B cell (primary cell): ENCODE results near the gene GRID1. TPM values are rescaled to one million over a fixed set of nuclear protein-coding genes. Genes with fewer than 3 reads are reported as not detected.

Experiments used
- ATAC-seq: fragments of 200-7000 bp; cut with Tn5 transposase; one replicate; pipeline ENCODE4 v1.10.0; 2021; ENCODE audit warnings: low read depth, mild to moderate bottlenecking, moderate number of reproducible peaks, moderate library complexity
- CTCF ChIA-PET: fragments of 350-600 bp; sonication (Branson Sonifier 250); formaldehyde crosslinking; loops from one replicate; lab custom pipeline; 2021; ENCODE audit warnings: antibody characterized with exemption, inconsistent platforms; lab: Charles Lee
- POLR2A ChIA-PET: fragments of 350-600 bp; sonication (Branson Sonifier 250); formaldehyde crosslinking; loops from one replicate; lab custom pipeline; 2021; ENCODE audit warnings: antibody characterized with exemption; lab: Charles Lee
- DNase-seq: peaks from one replicate; pipeline ENCODE4 v3.0.0; 2013
- H2AFZ ChIP-seq: 2 replicates; pipeline ENCODE4 v1.6.1; 2012; ENCODE audit warnings: mild to moderate bottlenecking, low read depth, low read length; ENCODE audit not compliant: insufficient read depth, poor library complexity, severe bottlenecking
- H3K27ac ChIP-seq, 2 donors: 1 replicate in 1 of 2; 2 replicates in 1 of 2; pipeline ENCODE4 v1.5.1; 2012 to 2013; ENCODE audit warnings: low read length in 2 of 2, mild to moderate bottlenecking in 2 of 2, moderate library complexity in 1 of 2
- H3K27me3 ChIP-seq, 4 experiments: fragments of 200-600 bp in 1 of 4; sonication (generic) in 1 of 4; replicated peaks in 1 of 4; 1 replicate in 2 of 4; 2 replicates in 2 of 4; pipeline versions ENCODE4 v1.6.1 to v1.7.0; 2013 to 2016; ENCODE audit warnings: low read length in 3 of 4, mild to moderate bottlenecking in 2 of 4, mixed read lengths in 1 of 4, moderate library complexity in 1 of 4; ENCODE audit not compliant: insufficient read depth in 4 of 4, control insufficient read depth in 3 of 4; ENCODE audit errors: control extremely low read depth in 1 of 4
- H3K36me3 ChIP-seq, 2 experiments: replicated peaks in 1 of 2; 1 replicate in 1 of 2; 2 replicates in 1 of 2; pipeline versions ENCODE4 v1.6.1 to v1.7.1; 2013; ENCODE audit warnings: low read length in 1 of 2; ENCODE audit not compliant: insufficient read depth in 2 of 2, control insufficient read depth in 1 of 2; ENCODE audit errors: control extremely low read depth in 1 of 2, extremely low read depth in 1 of 2
- H3K4me1 ChIP-seq, 2 donors: fragments of 200-600 bp in 1 of 2; sonication (generic) in 1 of 2; 1 replicate in 1 of 2; 2 replicates in 1 of 2; pipeline versions ENCODE4 v1.5.1 to v1.6.1; 2013 to 2017; ENCODE audit warnings: low read length in 2 of 2; ENCODE audit not compliant: control insufficient read depth in 2 of 2, insufficient read depth in 2 of 2
- H3K4me2 ChIP-seq: replicated peaks from 2 replicates; pipeline ENCODE3; 2012; ENCODE audit warnings: mild to moderate bottlenecking, low read depth, low read length; ENCODE audit not compliant: poor library complexity, severe bottlenecking
- H3K4me3 ChIP-seq, 5 experiments: fragments of 200-600 bp in 1 of 5; sonication (generic) in 1 of 5; 1 replicate in 3 of 5; 2 replicates in 2 of 5; pipeline versions ENCODE4 v1.5.1 to v1.7.0; 2011 to 2016; ENCODE audit warnings: low read length in 4 of 5, mild to moderate bottlenecking in 4 of 5, low read depth in 2 of 5, control low read depth in 1 of 5, moderate library complexity in 1 of 5; ENCODE audit not compliant: insufficient read depth in 1 of 5; ENCODE audit errors: control extremely low read depth in 1 of 5, extremely low read depth in 1 of 5
- H3K79me2 ChIP-seq: fragments of 200-600 bp; sonication (generic); one replicate; pipeline ENCODE4 v1.6.0; 2016; ENCODE audit warnings: low read length; ENCODE audit not compliant: control insufficient read depth, insufficient read depth
- H3K9ac ChIP-seq: fragments of 200-600 bp; sonication (generic); 2 replicates; pipeline ENCODE4 v1.6.1; 2017; ENCODE audit warnings: mild to moderate bottlenecking, low read length, moderate library complexity
- H3K9me3 ChIP-seq, 3 donors: one replicate each; pipeline versions ENCODE4 v1.6.1 to v1.7.1; 2013; ENCODE audit warnings: low read length in 2 of 3; ENCODE audit not compliant: control insufficient read depth in 2 of 3, insufficient read depth in 1 of 3; ENCODE audit errors: control extremely low read depth in 1 of 3
- H4K20me1 ChIP-seq: 2 replicates; pipeline ENCODE4 v1.6.0; 2012; ENCODE audit warnings: mild to moderate bottlenecking, low read length; ENCODE audit not compliant: insufficient read depth, control insufficient read depth, poor library complexity, severe bottlenecking
- H3K27ac Mint-ChIP-seq: one replicate; pipeline ENCODE4 v1.8.0; 2021; ENCODE audit warnings: mixed read lengths
- H3K27me3 Mint-ChIP-seq: one replicate; pipeline ENCODE4 v1.8.0; 2021; ENCODE audit warnings: mixed read lengths
- H3K4me1 Mint-ChIP-seq: one replicate; pipeline ENCODE4 v1.8.0; 2021; ENCODE audit warnings: mixed read lengths
- H3K4me3 Mint-ChIP-seq: one replicate; pipeline ENCODE4 v1.8.0; 2021; ENCODE audit warnings: mixed read lengths
- H3K9me3 Mint-ChIP-seq: one replicate; pipeline ENCODE4 v1.8.0; 2022; ENCODE audit warnings: mixed read lengths; ENCODE audit not compliant: insufficient read depth
- EZH2 ChIP-seq: IDR thresholded peaks from 2 replicates; pipeline ENCODE4 v1.6.1; 2012; ENCODE audit warnings: borderline replicate concordance, low read depth, mild to moderate bottlenecking, moderate library complexity, low read length; ENCODE audit not compliant: insufficient read depth, poor library complexity, severe bottlenecking
- WGBS: methylation state at CpG from one replicate; pipeline ENCODE4 v1.1.5; 2013; ENCODE audit warnings: missing lambda C conversion rate; ENCODE audit not compliant: insufficient coverage; 5-methylcytosine and 5-hydroxymethylcytosine counted together
- intact Hi-C: fragments of 100-400 bp; cut with micrococcal nuclease; formaldehyde crosslinking; loops from one replicate; pipeline ENCODE4 v1.10.0; 2022
- polyA plus RNA-seq: library from polyadenylated mRNA; depleted of rRNA; stranded (reverse); fragments of >200 nt; gene quantifications from 2 replicates; pipeline ENCODE4 v1.2.3, GENCODE V29; 2012
- total RNA-seq, 2 donors: library from RNA; stranded (reverse); fragments of 120-200 nt in 1 of 2; gene quantifications; 1 replicate in 1 of 2; 2 replicates in 1 of 2; pipeline versions ENCODE4 v1.2.3 to v1.2.4, GENCODE V29; 2013 to 2022
- TF ChIP-seq, protein P1 (sequence below): fragments of 200-600 bp; IDR thresholded peaks from one replicate; pipeline ENCODE4 v1.8.0; 2022; ENCODE audit warnings: antibody characterized with exemption, mild to moderate bottlenecking

Gene GRID1
- total and polyA plus RNA-seq, 2 donors (not counting 1 experiment from before 2014, with no cell fraction given): not detected

DNA sequence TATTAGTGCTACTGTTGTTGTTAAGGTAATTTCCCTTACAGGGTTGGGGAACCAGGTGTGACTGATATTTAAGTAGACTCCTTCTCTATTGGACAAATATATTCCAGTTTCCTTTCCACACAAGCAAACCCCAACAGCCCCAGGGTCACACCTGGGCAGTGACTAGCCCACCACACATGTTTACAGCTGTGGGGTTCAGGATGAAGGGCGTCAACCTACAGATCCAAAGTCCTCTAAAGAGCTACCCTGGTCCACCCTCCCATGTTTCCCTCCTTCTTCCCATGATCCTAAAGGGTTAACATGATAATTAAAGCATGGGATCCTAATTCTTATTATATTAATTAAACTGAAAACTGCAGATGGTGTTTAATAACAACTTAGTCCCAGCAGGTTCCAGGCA, 701.5 kb downstream of the GRID1 start:
- Histone ChIP-seq H3K4me2 (no peak overlapping the region), H3K79me2 (no peaks in the 10 kb centered on the region), H3K4me1 (no peaks in the 10 kb centered on the region), H3K9me3 (peaks cover 0 to 11% (median 0%) of the 10 kb centered on the region in 3 donors), H3K9ac (no peak overlapping the region), H4K20me1 (no peaks in the 10 kb centered on the region), H3K27me3 (peaks cover 0 to 4% (median 0%) of the 10 kb centered on the region in 4 experiments), H3K4me3 (no peak overlapping the region), H3K36me3 (no peaks in the 10 kb centered on the region), H3K27ac (no peak overlapping the region), H2AFZ (no peak overlapping the region)
- Mint-ChIP-seq H3K9me3 (no peaks in the 10 kb centered on the region), H3K27me3 (no peaks in the 10 kb centered on the region), H3K4me3 (no peak overlapping the region), H3K4me1 (no peaks in the 10 kb centered on the region), H3K27ac (no peak overlapping the region)
- intact Hi-C loops: no loop called here
- CTCF ChIA-PET: no interaction called here
- DNase-seq: no peak
- no CpG with 5 or more reads among the region's 1 CpG for WGBS
- TF ChIP-seq, protein P1, sequence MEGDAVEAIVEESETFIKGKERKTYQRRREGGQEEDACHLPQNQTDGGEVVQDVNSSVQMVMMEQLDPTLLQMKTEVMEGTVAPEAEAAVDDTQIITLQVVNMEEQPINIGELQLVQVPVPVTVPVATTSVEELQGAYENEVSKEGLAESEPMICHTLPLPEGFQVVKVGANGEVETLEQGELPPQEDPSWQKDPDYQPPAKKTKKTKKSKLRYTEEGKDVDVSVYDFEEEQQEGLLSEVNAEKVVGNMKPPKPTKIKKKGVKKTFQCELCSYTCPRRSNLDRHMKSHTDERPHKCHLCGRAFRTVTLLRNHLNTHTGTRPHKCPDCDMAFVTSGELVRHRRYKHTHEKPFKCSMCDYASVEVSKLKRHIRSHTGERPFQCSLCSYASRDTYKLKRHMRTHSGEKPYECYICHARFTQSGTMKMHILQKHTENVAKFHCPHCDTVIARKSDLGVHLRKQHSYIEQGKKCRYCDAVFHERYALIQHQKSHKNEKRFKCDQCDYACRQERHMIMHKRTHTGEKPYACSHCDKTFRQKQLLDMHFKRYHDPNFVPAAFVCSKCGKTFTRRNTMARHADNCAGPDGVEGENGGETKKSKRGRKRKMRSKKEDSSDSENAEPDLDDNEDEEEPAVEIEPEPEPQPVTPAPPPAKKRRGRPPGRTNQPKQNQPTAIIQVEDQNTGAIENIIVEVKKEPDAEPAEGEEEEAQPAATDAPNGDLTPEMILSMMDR: no peak
- POLR2A ChIA-PET: no interaction called here
- ATAC-seq: no peak

DNA sequence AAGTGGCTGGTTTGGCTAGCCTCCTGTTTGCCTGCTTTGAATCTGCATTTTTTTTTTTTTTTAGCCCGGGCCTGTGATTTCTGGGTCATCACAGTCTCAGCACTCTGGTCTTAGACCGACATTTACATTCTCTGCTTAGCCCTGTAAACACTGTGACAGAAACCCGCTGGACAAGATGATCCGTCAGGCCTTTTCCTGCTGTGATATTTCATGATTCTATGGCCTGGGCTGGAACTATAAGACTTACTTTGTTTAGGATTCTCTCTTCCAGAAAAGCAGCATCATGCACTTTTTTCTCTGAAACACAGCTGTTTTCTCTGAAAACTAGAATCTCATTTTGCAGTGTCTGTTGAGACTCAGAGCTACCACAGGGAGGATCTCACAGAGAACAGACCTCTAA, 705.5 kb downstream of the GRID1 start:
- Histone ChIP-seq H3K79me2 (no peaks in the 10 kb centered on the region), H3K9me3 (peaks cover 0 to 10% (median 0%) of the 10 kb centered on the region in 3 donors), H3K27me3 (peaks cover 0 to 2% (median 0%) of the 10 kb centered on the region in 4 experiments), H3K27ac (no peak overlapping the region), H3K4me1 (no peaks in the 10 kb centered on the region), H3K4me2 (no peak overlapping the region), H2AFZ (no peak overlapping the region), H3K9ac (no peak overlapping the region), H3K36me3 (no peaks in the 10 kb centered on the region), H3K4me3 (no peak overlapping the region), H4K20me1 (no peaks in the 10 kb centered on the region)
- TF ChIP-seq, protein P1: no peak
- no peak for TF ChIP-seq EZH2
- intact Hi-C loops: no loop called here
- ATAC-seq (no peak), DNase-seq (no peak)
- H3K27me3 Mint-ChIP-seq: no peaks in the 10 kb centered on the region
- 76% methylated on average over 2 of the region's 4 CpGs for WGBS
- H3K9me3 Mint-ChIP-seq: no peaks in the 10 kb centered on the region
- no peak overlapping the region for H3K4me3 Mint-ChIP-seq
- ChIA-PET POLR2A (no interaction called here), CTCF (no interaction called here)
- H3K27ac Mint-ChIP-seq: no peak overlapping the region
- no peaks in the 10 kb centered on the region for H3K4me1 Mint-ChIP-seq
